Ecto neural progenitor cell (in vitro differentiated cells): Measurements from ENCODE around the gene LAMTOR3.
"Not testable (repeated sequence)": the region's sequence is repeated elsewhere in the genome, so short reads cannot be mapped to it uniquely, and the experiment has no call there.

Experiments
- DNase-seq: peaks from one replicate; pipeline ENCODE4 v3.0.0-alpha.2; 2018; ENCODE audit warnings: low spot score

Gene LAMTOR3

DNA sequence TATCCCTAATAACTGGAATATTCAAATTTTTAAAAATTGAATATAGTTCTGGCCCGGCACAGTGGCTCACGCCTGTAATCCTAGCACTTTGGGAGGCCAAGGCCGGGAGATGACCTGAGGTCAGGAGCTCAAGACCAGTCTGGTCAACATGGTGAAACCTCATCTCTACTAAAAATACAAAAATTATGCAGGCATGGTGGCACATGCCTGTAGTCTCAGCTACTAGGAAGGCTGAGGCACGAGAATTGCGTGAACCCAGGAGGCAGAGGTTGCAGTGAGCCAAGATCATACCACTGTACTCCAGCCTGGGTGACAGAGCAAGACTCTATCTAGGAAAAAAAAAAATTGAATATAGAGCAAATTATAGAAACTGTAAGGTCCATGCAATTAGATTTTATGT lies 64.2 kb downstream of the LAMTOR3 start:
- not testable (repeated sequence) for DNase-seq

DNA sequence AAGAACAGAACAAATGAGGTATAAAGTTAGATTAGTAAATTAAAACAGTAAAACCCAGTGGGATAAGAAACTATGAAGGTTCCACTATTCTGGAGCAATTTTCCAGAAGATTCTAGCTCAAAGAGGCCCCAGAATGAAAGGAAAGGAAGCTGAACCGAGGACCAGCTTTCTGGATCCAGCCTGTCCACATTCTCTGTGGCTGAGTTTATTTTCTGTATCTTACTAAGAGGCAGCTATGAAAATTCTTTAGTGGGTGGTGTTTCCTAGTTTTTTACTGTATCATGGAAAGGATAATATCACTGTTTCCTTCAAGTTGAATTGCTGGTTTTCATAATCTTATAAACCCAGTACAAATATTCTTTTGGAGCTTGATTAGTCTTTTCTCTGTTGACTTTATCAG lies 65.8 kb downstream of the LAMTOR3 start:
- no peak for DNase-seq
